ENCODE measurements around the gene DSCAML1.

DNA sequence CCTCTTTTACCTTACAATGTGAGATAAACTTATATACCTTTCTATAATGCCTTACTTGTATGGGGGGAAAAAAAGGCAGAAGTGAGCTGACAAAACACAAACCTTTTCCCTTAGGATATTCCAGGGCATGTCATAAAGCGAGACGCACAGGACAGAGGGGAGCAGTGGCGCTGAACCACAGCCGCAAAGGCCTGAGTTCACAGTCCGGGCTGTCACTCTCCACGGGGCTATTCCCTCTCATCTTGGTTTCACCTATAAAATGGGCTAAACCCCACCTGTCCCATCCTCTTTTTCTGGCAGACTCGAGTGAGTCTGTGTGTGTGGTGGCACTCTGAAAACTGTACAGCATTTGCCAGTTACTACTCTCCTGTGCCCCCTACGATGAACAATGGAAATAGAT, 41.9 kb upstream of the DSCAML1 start:
- TF ChIP-seq FOXP1 (CRISPR knock-in tag; IDR thresholded peaks at IDR 0.05) (no peak), POLR2AphosphoS5 (IDR thresholded peaks at IDR 0.05; ENCODE audit: control insufficient read depth, insufficient read depth, low read depth, low read length) (no peak), JUND (IDR thresholded peaks at IDR 0.05; ENCODE audit: borderline replicate concordance, low read depth, low read length) (no peak), JUND (tag; IDR thresholded peaks at IDR 0.05; ENCODE audit: borderline replicate concordance, low read depth, low read length) (no peak), YY1 (IDR thresholded peaks at IDR 0.05; ENCODE audit: borderline replicate concordance in 1 of 3, control insufficient read depth in 1 of 3, extremely low read depth in 1 of 3, insufficient read depth in 3 of 3, insufficient read length in 1 of 3, insufficient replicate concordance in 2 of 3, low read depth in 1 of 3, low read length in 2 of 3) (no peak), ZNF12 (CRISPR knock-in tag; IDR thresholded peaks at IDR 0.05) (no peak), SIN3A (IDR thresholded peaks at IDR 0.05; ENCODE audit: borderline replicate concordance in 2 of 2, control insufficient read depth in 1 of 2, low read depth in 2 of 2, low read length in 2 of 2) (no peak), ZNF24 (IDR thresholded peaks at IDR 0.05) (no peak), FOXA3 (CRISPR knock-in tag; conservative IDR thresholded peaks at IDR 0.05 in 1 of 2, IDR thresholded peaks at IDR 0.05 in 1 of 2) (no peak)
- TF ChIP-seq, protein P1, sequence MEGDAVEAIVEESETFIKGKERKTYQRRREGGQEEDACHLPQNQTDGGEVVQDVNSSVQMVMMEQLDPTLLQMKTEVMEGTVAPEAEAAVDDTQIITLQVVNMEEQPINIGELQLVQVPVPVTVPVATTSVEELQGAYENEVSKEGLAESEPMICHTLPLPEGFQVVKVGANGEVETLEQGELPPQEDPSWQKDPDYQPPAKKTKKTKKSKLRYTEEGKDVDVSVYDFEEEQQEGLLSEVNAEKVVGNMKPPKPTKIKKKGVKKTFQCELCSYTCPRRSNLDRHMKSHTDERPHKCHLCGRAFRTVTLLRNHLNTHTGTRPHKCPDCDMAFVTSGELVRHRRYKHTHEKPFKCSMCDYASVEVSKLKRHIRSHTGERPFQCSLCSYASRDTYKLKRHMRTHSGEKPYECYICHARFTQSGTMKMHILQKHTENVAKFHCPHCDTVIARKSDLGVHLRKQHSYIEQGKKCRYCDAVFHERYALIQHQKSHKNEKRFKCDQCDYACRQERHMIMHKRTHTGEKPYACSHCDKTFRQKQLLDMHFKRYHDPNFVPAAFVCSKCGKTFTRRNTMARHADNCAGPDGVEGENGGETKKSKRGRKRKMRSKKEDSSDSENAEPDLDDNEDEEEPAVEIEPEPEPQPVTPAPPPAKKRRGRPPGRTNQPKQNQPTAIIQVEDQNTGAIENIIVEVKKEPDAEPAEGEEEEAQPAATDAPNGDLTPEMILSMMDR (IDR thresholded peaks at IDR 0.05 in 2 of 3, conservative IDR thresholded peaks at IDR 0.05 in 1 of 3; ENCODE audit: insufficient read depth in 2 of 3, low read depth in 1 of 3, low read length in 3 of 3), result no peak
- TF ChIP-seq, protein P2, sequence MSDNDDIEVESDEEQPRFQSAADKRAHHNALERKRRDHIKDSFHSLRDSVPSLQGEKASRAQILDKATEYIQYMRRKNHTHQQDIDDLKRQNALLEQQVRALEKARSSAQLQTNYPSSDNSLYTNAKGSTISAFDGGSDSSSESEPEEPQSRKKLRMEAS (CRISPR knock-in tag; IDR thresholded peaks at IDR 0.05), result no peak

All from K562 (cell line).